C1 segment of cervical spinal cord (tissue), 14 donors: ENCODE measurements around the gene BLVRA.

ENCODE experiments used
- DNase-seq, 14 donors: peaks; one replicate each; lab custom pipeline; 2025; lab: John Stamatoyannopoulos, UW

BLVRA gene

GRCh38 chr7:43749383-43749940 lies 9.0 kb upstream of the BLVRA start:
- DNase-seq, result no peak

DNA sequence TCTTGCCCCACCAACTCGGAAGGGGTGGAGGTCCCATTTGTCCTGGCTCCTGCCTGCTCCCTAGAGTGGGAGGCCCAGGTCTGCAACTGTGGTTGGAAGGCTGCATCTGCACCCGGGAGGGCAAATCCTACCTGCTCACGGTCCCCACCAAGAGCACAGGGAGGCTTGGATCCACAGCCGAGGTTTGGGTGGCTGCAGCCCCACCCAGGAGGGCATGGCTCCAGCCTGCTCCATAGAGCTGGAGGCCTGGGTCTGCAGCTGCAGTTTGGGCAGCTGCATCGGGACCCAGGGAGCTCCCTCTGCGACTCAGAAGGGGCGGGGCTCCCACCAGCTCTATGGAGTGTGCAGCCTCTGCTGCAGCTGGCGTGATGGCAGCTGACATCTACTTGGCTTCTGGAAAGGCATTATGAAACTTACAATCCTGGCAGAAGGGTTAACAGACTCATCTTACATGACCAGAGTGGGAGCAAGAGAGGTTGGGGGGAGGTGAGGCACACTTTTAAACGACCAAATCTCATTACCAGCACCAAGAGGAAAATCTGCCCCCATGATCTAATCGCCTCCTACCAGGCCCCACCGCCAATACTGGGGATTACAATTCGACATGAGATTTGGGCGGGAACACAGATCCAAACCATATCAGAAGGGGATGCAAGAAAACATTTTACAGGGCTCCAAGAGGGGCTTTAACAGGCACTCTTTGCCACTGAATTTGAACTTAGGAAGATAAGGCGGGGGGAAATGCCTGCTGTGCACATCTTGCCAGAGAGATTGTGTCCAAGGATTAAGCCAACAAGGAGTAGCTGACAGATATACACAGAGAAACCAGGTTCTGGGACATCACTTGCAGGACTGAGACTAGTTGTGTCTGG lies 8.2 kb upstream of the BLVRA start:
- no peak for DNase-seq

- DNase-seq, result no peak
Measured at GRCh38 chr7:43752411-43752810, 6.1 kb upstream of the BLVRA start.

DNA sequence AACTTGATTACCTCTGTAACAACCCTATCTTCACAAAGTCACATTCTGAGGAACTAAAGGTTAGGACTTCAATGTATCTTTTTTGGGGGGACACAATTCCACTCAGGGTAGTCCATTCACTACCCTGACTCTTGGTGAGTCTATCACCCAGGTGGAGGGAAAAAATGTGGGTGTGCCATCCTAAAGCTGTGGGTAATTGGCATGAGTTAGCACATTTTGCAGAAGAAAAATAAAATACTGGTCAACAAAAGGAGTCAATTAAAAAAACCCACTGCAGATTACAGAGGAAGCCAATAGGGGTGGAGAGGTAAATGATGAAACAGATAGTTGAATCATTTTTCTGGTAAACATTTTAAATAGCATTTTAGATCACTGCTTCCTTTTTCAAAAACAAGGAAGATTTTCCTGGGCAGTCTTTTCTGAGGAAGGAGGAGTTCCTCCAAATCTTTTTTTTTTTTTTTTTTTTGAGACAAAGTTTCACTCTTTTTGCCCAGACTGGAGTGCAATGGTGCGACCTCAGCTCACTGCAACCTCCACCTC lies 5.1 kb upstream of the BLVRA start:
- DNase-seq, result no peak

- DNase-seq, result no peak
Measured at GRCh38 chr7:43753843-43754242, 4.6 kb upstream of the BLVRA start.

GRCh38 chr7:43754596-43754995 lies 3.9 kb upstream of the BLVRA start:
- DNase-seq, result no peak

DNA sequence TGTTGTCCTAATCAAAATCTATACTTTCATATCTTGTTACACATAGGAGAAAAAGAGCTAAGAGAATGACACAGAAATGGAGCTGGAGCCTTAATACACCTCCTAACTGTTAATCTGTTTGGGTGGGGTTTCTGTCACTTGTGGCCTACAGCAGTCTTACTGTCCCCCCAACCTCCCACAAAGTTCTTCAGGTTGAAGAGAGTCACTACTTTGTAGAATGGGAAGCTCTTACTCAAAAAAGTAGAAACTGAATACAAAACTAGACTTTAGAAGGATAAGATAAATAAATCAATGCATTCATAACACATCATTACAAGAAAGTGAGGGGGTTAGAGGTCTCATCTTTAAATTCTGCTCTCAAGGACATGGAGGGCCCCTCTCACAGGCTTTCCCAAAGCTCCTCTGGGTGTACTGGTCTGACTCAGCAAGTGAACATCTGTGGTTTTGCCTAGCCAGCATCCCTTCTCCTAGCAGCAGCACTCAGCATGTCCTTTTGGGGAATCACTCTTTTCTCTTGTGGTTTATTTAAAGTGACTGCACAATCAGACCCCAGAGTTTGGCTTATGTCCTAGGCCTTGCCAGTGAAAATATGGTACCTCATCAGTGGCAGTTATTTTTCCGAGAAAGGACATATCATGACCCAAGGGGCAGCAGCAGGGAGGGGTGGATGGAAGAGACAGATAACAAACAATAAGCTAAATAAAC lies 2.0 kb upstream of the BLVRA start:
- no peak for DNase-seq

- DNase-seq, result no peak
Measured at GRCh38 chr7:43757073-43757720, 1.3 kb upstream of the BLVRA start.

- DNase-seq, result peak in 9 of 14 donors; percentile 24 to 61 (median 43)
Measured at GRCh38 chr7:43758822-43759683, 573 bp downstream of the BLVRA start.

GRCh38 chr7:43760861-43761260 lies 2.4 kb downstream of the BLVRA start:
- DNase-seq, result no peak

DNA sequence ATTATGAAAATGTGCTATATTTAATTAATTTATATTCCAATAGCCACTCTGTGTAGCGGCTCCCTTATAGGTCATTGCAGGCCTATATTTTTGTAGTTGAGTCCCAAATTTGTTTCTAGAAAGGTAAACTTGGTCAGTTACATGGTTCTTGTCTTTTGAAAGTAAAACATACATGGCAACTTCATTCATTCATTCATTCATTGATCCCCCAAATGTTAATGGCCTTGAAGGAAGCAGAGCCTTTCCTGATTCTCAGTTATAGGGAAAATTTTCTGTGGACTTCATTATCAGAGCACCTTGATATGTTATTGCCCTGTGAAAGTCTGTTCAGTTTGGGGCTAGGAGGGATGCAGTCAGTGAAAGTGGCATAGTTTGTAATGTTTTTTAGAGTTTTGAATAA lies 2.9 kb downstream of the BLVRA start:
- DNase-seq, result no peak

DNA sequence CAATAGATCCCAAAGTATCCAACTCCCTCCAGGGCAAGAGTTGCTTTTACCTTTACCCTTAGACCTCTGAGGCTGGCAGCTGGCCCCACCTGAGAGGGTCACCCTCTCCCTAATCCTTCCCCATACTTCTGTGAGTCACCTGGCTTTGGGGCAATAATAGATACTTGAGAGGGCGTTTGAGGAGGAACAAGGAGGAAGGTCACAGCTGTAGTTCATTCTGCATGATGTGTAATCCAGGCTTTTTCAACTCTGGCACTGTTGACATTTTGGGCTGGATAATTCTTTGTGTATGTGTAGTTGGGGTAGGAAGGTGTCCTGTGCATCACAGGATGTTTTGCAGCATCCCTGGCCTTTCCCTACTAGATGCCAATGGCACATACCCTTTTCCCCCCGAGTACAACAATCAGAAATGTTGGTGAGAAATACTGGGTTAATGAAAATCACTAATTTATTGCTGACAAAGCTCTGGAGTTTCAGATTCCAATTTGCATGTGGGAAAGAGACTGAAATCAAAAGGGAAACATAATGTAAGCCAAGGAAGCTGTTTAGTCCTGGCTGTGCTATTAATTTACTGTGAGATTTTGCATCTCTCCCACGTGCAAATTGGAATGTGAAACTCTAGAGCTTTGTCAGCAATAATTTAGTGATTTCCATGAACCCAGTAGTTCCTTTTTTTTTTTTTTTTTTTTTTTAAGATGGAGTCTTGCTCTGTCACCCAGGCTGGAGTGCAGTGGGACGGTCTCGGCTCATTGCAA lies 3.6 kb downstream of the BLVRA start:
- DNase-seq, result no peak

DNA sequence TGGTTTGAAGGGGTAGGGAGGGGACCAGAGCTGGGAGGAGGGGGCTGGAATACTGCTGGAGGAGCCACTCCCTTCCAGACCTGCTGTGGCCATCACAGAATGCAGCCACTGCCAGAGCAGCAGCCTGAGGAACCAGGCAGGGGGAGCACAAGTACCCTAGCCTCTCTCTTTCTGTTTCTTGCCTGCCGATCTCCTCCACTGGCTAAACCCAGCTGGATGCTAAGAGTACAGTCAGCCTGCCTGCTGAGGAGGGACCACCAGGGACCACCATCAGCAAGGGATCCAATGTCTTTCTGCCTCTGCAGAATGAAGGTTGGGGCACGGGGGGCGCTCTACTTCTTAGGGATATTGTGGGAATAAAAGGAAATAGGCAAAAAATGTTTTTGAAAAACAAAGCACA lies 4.7 kb downstream of the BLVRA start:
- DNase-seq, result no peak

- DNase-seq, result no peak
Measured at GRCh38 chr7:43764039-43764761, 5.7 kb downstream of the BLVRA start.

DNA sequence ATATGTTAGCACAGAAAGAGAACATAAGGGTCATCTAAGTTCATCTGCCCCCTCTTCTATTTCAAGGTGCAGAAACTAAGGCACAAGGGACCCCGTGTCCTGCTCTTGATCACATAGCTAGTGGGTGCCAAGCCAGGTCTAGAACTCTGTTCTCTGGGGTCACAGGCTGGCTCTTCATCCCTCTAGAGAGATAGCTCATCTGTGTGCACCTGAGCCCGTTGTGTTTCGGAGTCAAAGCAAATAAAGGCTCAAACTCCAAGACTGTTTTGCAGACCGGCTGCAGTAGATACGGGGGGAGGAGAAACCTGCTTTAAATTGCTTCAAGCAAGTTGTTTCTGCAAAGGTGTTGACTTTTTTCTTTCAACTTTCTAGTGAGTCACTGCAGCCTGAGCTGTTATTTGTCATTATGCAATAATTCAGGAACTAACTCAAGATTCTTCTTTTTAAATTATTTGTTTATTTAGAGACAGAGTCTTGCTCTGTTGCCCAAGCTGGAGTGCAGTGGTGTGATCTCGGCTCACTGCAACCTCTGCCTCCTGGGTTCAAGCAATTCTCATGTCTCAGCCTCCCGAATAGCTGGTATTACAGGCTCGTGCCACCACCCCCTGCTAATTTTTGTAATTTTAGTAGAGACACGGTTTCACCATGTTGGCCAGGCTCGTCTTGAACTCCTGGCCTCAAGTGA lies 6.5 kb downstream of the BLVRA start:
- no peak for DNase-seq

DNA sequence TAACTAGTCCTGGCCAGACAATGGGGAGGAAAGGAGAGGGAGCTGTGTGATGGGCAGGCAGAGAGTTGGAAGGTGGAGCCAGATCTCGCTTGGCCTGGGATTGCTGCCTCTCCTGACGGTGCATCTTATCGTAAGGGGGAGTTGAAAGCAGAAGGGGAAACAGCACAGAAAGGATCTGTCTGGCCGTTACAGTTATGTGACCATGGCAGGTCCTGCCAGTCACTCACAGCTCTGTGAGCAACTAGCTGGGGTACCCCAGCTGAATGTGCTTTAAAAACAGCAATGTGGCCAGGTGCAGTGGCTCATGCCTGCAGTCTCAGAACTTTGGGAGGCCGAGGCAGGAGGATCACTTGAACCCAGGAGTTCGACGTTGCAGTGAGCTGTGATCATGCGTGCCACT lies 8.1 kb downstream of the BLVRA start:
- no peak for DNase-seq

- no peak for DNase-seq
Measured at GRCh38 chr7:43767311-43767710, 8.8 kb downstream of the BLVRA start.

DNA sequence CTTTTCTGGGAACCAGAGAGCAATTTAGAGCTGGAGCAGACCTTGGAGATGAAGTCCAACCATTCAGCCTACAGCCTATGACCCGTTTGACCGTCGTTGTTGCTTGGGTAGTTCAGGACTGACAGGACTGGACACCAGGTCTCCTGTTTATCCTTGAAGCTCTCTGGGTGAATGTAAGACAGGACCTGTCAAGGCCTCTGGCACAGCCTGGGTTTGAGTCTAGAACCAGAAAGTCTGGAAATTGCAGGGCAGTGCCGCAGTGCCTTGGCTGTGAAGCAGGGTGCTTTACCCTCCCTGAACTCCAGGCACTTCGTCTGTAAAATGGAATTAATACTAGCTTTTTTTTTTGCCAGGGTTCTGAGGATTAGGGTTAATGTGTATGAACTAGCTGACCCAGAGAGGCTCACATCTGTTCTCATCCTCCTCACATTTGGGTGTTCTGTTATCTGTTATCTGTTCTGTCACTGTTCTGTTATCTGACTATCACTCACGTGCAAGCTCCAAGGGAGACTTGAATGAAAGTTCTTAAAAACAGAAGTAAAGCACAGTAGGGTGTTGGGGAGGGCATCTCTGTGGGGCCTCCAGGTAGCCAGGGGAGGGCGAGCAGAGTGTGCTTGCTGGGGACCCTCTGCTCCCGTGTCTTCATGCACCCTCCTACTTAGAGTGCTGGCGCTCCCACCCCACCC lies 9.9 kb downstream of the BLVRA start:
- no peak for DNase-seq
